Natural killer cell (primary cell): ENCODE results near the gene GAS2L2. TPM values are rescaled to one million over a fixed set of nuclear protein-coding genes. Genes with fewer than 3 reads are reported as not detected.
"Not testable (repeated sequence)": the region's sequence is repeated elsewhere in the genome, so short reads cannot be mapped to it uniquely, and the experiment has no call there.

Source experiments
- ATAC-seq, 3 donors: fragments of 150-1000 bp in 2 of 3; fragments of 200-7000 bp in 1 of 3; cut with Tn5 transposase; 1 replicate in 1 of 3; 2 replicates in 2 of 3; pipeline ENCODE4 v1.10.0; 2021; ENCODE audit warnings: mild to moderate bottlenecking in 2 of 3, moderate library complexity in 2 of 3
- DNase-seq, 2 donors: peaks; one replicate each; pipeline versions ENCODE4 v3.0.0 to v3.0.0-alpha.2; 2013 to 2021; ENCODE audit warnings: mixed read lengths in 1 of 2
- H3K27ac ChIP-seq: one replicate; pipeline ENCODE4 v1.5.1; 2013; ENCODE audit warnings: mild to moderate bottlenecking, low read length
- H3K27me3 ChIP-seq: one replicate; pipeline ENCODE4 v1.6.1; 2013; ENCODE audit warnings: low read length; ENCODE audit not compliant: control insufficient read depth, insufficient read depth
- H3K36me3 ChIP-seq: one replicate; pipeline ENCODE4 v1.6.1; 2013; ENCODE audit warnings: low read length; ENCODE audit not compliant: control insufficient read depth, insufficient read depth
- H3K4me1 ChIP-seq: one replicate; pipeline ENCODE4 v1.6.1; 2013; ENCODE audit warnings: low read length; ENCODE audit not compliant: control insufficient read depth, insufficient read depth
- H3K4me3 ChIP-seq: one replicate; pipeline ENCODE4 v1.5.1; 2013; ENCODE audit warnings: low read length
- H3K9me3 ChIP-seq: one replicate; pipeline ENCODE4 v1.6.1; 2013; ENCODE audit warnings: low read length; ENCODE audit not compliant: control insufficient read depth, insufficient read depth
- H3K27ac Mint-ChIP-seq, 2 donors: one replicate each; pipeline ENCODE4 v1.8.0; 2022; ENCODE audit warnings: mild to moderate bottlenecking in 2 of 2, mixed read lengths in 2 of 2, moderate library complexity in 1 of 2
- H3K27me3 Mint-ChIP-seq, 2 donors: one replicate each; pipeline ENCODE4 v1.8.0; 2022; ENCODE audit warnings: low read depth in 2 of 2, mixed read lengths in 2 of 2
- H3K36me3 Mint-ChIP-seq: one replicate; pipeline ENCODE4 v1.8.0; 2022; ENCODE audit warnings: mixed read lengths
- H3K4me1 Mint-ChIP-seq, 2 donors: one replicate each; pipeline ENCODE4 v1.8.0; 2022; ENCODE audit warnings: mixed read lengths in 2 of 2
- H3K4me3 Mint-ChIP-seq: one replicate; pipeline ENCODE4 v1.8.0; 2022; ENCODE audit warnings: mild to moderate bottlenecking, moderate library complexity, mixed read lengths
- H3K9me3 Mint-ChIP-seq, 2 donors: one replicate each; pipeline ENCODE4 v1.8.0; 2022; ENCODE audit warnings: mixed read lengths in 2 of 2
- WGBS: methylation state at CpG from one replicate; pipeline ENCODE4 v1.1.7; 2013; ENCODE audit warnings: missing lambda C conversion rate; ENCODE audit not compliant: insufficient coverage; 5-methylcytosine and 5-hydroxymethylcytosine counted together
- intact Hi-C: fragments of 100-400 bp; cut with micrococcal nuclease; formaldehyde crosslinking; loops from one replicate; pipeline ENCODE4 v1.14.2; 2022
- total RNA-seq, 4 donors: library from RNA; stranded (reverse); fragments of 120-200 nt in 1 of 4; gene quantifications; one replicate each; pipeline versions ENCODE4 v1.2.3 to v1.2.4, GENCODE V29; 2013 to 2022
- TF ChIP-seq, protein P1 (sequence below): fragments of 200-600 bp; IDR thresholded peaks from one replicate; pipeline ENCODE4 v1.8.0; 2022; ENCODE audit warnings: antibody characterized with exemption

The GAS2L2 gene
- total RNA-seq, 3 donors from 2014 or later (not counting 1 experiment from before 2014, with no cell fraction given), result 0.23 TPM; not detected in 2

DNA sequence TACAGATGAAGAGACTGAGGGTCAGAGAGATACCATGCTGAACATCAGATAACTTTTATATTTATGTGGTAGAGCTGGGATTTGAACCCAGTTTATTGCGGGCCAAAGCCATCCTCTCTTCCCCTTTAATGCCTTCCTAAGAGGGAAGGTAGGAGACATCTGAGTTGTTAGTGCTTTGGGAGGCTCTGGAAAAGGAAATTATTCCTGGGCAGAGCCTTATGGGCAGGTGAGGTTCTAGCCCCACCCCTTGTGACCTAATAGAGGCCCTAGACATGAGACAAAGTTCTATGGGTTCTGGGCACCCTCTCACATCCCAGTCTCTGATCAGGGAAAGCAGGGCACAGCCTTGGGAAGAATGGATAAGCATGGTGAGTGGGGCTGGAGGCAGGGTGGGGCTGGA, 7.5 kb upstream of the GAS2L2 start, which contains the start of gene C17orf50:
C17orf50 (plus strand) TSS at position 301 of the 400 bp plus-strand sequence; CDS start at position 356, 55 bp downstream.
- no peak within 1 kb of the TSS for H3K27ac ChIP-seq
- no peak within 1 kb of the TSS for H3K4me3 ChIP-seq
- DNase-seq (no peak), ATAC-seq (no peak)
- WGBS, result no CpG with 5 or more reads among the region's 1 CpG
- Mint-ChIP-seq H3K9me3 (no peaks in the 10 kb centered on the region), H3K27ac (no peak within 1 kb of the TSS), H3K36me3 (no peaks in the 10 kb centered on the region), H3K4me3 (no peak within 1 kb of the TSS), H3K4me1 (peaks cover 6 to 9% of the 10 kb centered on the region in 2 donors), H3K27me3 (no peaks in the 10 kb centered on the region)
- intact Hi-C loops, result no loop called here
- H3K4me1 ChIP-seq, result peaks cover 15% of the 10 kb centered on the region
- TF ChIP-seq, protein P1, sequence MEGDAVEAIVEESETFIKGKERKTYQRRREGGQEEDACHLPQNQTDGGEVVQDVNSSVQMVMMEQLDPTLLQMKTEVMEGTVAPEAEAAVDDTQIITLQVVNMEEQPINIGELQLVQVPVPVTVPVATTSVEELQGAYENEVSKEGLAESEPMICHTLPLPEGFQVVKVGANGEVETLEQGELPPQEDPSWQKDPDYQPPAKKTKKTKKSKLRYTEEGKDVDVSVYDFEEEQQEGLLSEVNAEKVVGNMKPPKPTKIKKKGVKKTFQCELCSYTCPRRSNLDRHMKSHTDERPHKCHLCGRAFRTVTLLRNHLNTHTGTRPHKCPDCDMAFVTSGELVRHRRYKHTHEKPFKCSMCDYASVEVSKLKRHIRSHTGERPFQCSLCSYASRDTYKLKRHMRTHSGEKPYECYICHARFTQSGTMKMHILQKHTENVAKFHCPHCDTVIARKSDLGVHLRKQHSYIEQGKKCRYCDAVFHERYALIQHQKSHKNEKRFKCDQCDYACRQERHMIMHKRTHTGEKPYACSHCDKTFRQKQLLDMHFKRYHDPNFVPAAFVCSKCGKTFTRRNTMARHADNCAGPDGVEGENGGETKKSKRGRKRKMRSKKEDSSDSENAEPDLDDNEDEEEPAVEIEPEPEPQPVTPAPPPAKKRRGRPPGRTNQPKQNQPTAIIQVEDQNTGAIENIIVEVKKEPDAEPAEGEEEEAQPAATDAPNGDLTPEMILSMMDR, result no peak
- H3K36me3 ChIP-seq, result no peaks in the 10 kb centered on the region
- no peaks in the 10 kb centered on the region for H3K9me3 ChIP-seq
- no peaks in the 10 kb centered on the region for H3K27me3 ChIP-seq

DNA sequence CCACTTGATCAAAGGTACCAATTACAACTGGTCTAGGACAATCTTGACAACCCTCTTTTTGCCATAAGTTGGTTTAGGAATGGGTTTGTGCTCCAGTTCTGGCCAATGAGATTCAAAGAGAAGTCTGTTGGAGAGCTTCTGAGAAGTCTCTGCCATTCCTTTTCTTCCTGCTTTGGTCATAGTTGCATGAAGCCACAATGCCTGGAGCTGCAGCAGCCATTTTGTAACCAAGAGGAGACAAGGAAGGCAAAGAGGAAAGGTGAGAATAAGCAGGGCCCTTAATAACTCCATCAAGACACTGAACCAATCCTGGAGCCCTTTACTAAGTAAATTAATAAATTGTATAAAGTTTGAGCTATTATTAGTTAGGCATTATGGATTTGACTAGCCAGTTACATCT, 4.2 kb upstream of the GAS2L2 start:
- Mint-ChIP-seq H3K27ac (no peak overlapping the region), H3K9me3 (no peaks in the 10 kb centered on the region), H3K4me1 (no peaks in the 10 kb centered on the region), H3K27me3 (peaks cover 1 to 7% of the 10 kb centered on the region in 2 donors), H3K4me3 (no peak overlapping the region), H3K36me3 (no peaks in the 10 kb centered on the region)
- Histone ChIP-seq H3K36me3 (no peaks in the 10 kb centered on the region), H3K27me3 (no peaks in the 10 kb centered on the region), H3K4me3 (no peak overlapping the region), H3K9me3 (no peaks in the 10 kb centered on the region), H3K27ac (no peak overlapping the region), H3K4me1 (no peaks in the 10 kb centered on the region)
- DNase-seq (no peak), ATAC-seq (no peak)
- TF ChIP-seq, protein P1, result no peak
- intact Hi-C loops, result no loop called here

DNA sequence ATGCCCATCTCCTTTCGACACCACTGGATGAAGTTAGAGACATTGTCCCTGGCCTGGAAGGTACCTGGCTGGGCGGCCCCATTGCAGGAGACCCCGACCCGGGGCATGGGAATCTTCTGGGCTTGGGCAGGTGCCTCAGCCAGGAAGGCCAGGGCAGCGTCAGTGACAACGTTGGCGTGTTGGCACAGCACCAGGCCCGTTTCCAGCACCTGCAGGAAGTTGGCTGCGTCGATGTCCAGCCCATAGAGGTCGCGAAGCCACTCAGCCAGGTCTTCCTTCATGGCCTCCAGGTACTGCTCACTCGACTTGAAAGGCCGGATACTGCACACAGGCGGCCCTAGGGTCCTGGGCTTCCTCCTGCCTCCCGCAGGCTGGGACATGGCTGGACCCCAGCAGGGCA, 568 bp downstream of the GAS2L2 start:
- WGBS, result 43% methylated on average over 16 of the region's 16 CpGs
- H3K27me3 ChIP-seq, result peaks cover 13% of the 10 kb centered on the region

DNA sequence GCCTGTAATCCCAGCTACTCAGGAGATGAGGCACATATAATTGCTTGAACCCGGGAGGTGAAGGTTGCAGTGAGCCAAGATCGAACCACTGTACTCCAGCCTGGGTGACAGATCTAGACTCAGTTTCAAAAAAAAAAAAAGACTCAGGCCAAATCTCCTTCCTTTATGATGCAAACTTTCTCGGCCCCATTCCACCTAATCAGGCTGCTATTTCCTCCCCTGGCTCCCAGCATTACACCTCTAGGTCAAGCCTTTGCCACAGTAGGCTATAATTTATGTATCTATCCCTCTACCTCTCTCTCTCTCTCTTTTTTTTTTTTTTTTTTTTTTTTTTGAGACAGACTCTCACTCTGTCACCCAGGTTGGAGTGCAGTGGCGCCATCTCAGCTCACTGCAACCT, 1.5 kb downstream of the GAS2L2 start:
- H3K4me3 ChIP-seq, H3K36me3 Mint-ChIP-seq, H3K36me3 ChIP-seq, DNase-seq, H3K9me3 ChIP-seq, intact Hi-C loops, H3K4me3 Mint-ChIP-seq, H3K27ac Mint-ChIP-seq, H3K9me3 Mint-ChIP-seq, H3K4me1 ChIP-seq, H3K27ac ChIP-seq, H3K4me1 Mint-ChIP-seq, ATAC-seq: not testable (repeated sequence)
- H3K27me3 Mint-ChIP-seq, result peaks cover 34 to 39% of the 10 kb centered on the region in 2 donors
- 88% methylated on average over 3 of the region's 4 CpGs for WGBS
- H3K27me3 ChIP-seq, result peaks cover 14% of the 10 kb centered on the region

More for the DNA sequence above, 568 bp downstream of the GAS2L2 start:
- peaks cover 34 to 39% of the 10 kb centered on the region in 2 donors for H3K27me3 Mint-ChIP-seq
- no peaks in the 10 kb centered on the region for H3K9me3 Mint-ChIP-seq
- peaks cover 2% of the 10 kb centered on the region for H3K4me1 ChIP-seq
- DNase-seq (no peak), ATAC-seq (no peak)
- no peak overlapping the region for H3K4me3 Mint-ChIP-seq
- H3K4me1 Mint-ChIP-seq, result peaks cover 0 to 4% of the 10 kb centered on the region in 2 donors
- H3K27ac ChIP-seq, result no peak overlapping the region
- no peaks in the 10 kb centered on the region for H3K36me3 Mint-ChIP-seq
- H3K36me3 ChIP-seq, result no peaks in the 10 kb centered on the region
- intact Hi-C loops, result no loop called here
- no peaks in the 10 kb centered on the region for H3K9me3 ChIP-seq
- TF ChIP-seq, protein P1, result no peak
- no peak overlapping the region for H3K4me3 ChIP-seq
- no peak overlapping the region for H3K27ac Mint-ChIP-seq
